ENCODE results near the gene HOPX.
"Not testable (repeated sequence)": the region's sequence is repeated elsewhere in the genome, so short reads cannot be mapped to it uniquely, and the experiment has no call there.

HOPX gene

GRCh38 chr4:56699537-56700105, 18.5 kb upstream of the HOPX start:
- H3K27me3 Mint-ChIP-seq, result no peaks in the 10 kb centered on the region
- no peak overlapping the region for H3K4me3 Mint-ChIP-seq
- H3K36me3 Mint-ChIP-seq, result no peaks in the 10 kb centered on the region
- no peaks in the 10 kb centered on the region for H3K4me1 Mint-ChIP-seq
- no peak overlapping the region for H3K27ac Mint-ChIP-seq
- no peaks in the 10 kb centered on the region for H3K9me3 Mint-ChIP-seq
- no peak for ATAC-seq (replicated peaks)
- no peak for DNase-seq

- no peak for DNase-seq
- Mint-ChIP-seq H3K4me3 (no peak overlapping the region), H3K36me3 (no peaks in the 10 kb centered on the region), H3K9me3 (no peaks in the 10 kb centered on the region), H3K27me3 (no peaks in the 10 kb centered on the region), H3K4me1 (no peaks in the 10 kb centered on the region), H3K27ac (no peak overlapping the region)
- no peak for ATAC-seq (replicated peaks)
Measured at GRCh38 chr4:56698329-56698728, 17.2 kb upstream of the HOPX start.

GRCh38 chr4:56696056-56696455, 15.0 kb upstream of the HOPX start:
- ATAC-seq (replicated peaks) (no peak), DNase-seq (no peak)
- H3K27ac Mint-ChIP-seq, result no peak overlapping the region
- no peaks in the 10 kb centered on the region for H3K9me3 Mint-ChIP-seq
- H3K4me1 Mint-ChIP-seq, result no peaks in the 10 kb centered on the region
- no peaks in the 10 kb centered on the region for H3K36me3 Mint-ChIP-seq
- H3K4me3 Mint-ChIP-seq, result no peak overlapping the region
- H3K27me3 Mint-ChIP-seq, result no peaks in the 10 kb centered on the region

GRCh38 chr4:56693476-56693875, 12.4 kb upstream of the HOPX start:
- DNase-seq; ATAC-seq (replicated peaks); H3K36me3 Mint-ChIP-seq; H3K4me1 Mint-ChIP-seq; H3K9me3 Mint-ChIP-seq; H3K27me3 Mint-ChIP-seq; H3K4me3 Mint-ChIP-seq; H3K27ac Mint-ChIP-seq: not testable (repeated sequence)

- Mint-ChIP-seq H3K27me3 (no peaks in the 10 kb centered on the region), H3K9me3 (no peaks in the 10 kb centered on the region), H3K4me3 (no peak overlapping the region), H3K36me3 (no peaks in the 10 kb centered on the region), H3K27ac (no peak overlapping the region), H3K4me1 (peaks cover 2 to 3% of the 10 kb centered on the region in 2 donors)
- ATAC-seq (replicated peaks) (no peak), DNase-seq (no peak)
Measured at GRCh38 chr4:56692576-56692975, 11.5 kb upstream of the HOPX start.

- no peaks in the 10 kb centered on the region for H3K9me3 Mint-ChIP-seq
- ATAC-seq (replicated peaks) (no peak), DNase-seq (no peak)
- H3K4me1 Mint-ChIP-seq, result peaks cover 8 to 15% of the 10 kb centered on the region in 2 donors
- H3K4me3 Mint-ChIP-seq, result no peak overlapping the region
- H3K27me3 Mint-ChIP-seq, result no peaks in the 10 kb centered on the region
- H3K27ac Mint-ChIP-seq, result no peak overlapping the region
- no peaks in the 10 kb centered on the region for H3K36me3 Mint-ChIP-seq
Measured at GRCh38 chr4:56691425-56691824, 10.3 kb upstream of the HOPX start.

- H3K27me3 Mint-ChIP-seq, result no peaks in the 10 kb centered on the region
- H3K9me3 Mint-ChIP-seq, result no peaks in the 10 kb centered on the region
- peaks cover 11 to 19% of the 10 kb centered on the region in 2 donors for H3K4me1 Mint-ChIP-seq
- H3K36me3 Mint-ChIP-seq, result no peaks in the 10 kb centered on the region
- no peak for DNase-seq
- H3K27ac Mint-ChIP-seq, result no peak overlapping the region
- ATAC-seq (replicated peaks), result no peak
- no peak overlapping the region for H3K4me3 Mint-ChIP-seq
Measured at GRCh38 chr4:56690393-56690792, 9.3 kb upstream of the HOPX start.

- Mint-ChIP-seq H3K9me3 (no peaks in the 10 kb centered on the region), H3K27me3 (peaks cover 2 to 3% of the 10 kb centered on the region in 2 donors), H3K36me3 (no peaks in the 10 kb centered on the region), H3K4me3 (no peak overlapping the region), H3K4me1 (peaks cover 11 to 23% of the 10 kb centered on the region in 2 donors), H3K27ac (no peak overlapping the region)
- no peak for ATAC-seq (replicated peaks)
- DNase-seq, result no peak
Measured at GRCh38 chr4:56689201-56689969, 8.3 kb upstream of the HOPX start.

- DNase-seq (no peak), ATAC-seq (replicated peaks) (no peak)
- Mint-ChIP-seq H3K4me1 (peaks cover 11 to 26% of the 10 kb centered on the region in 2 donors), H3K9me3 (no peaks in the 10 kb centered on the region), H3K36me3 (no peaks in the 10 kb centered on the region), H3K4me3 (no peak overlapping the region), H3K27ac (no peak overlapping the region), H3K27me3 (peaks cover 5 to 13% of the 10 kb centered on the region in 2 donors)
Measured at GRCh38 chr4:56688094-56688647, 7.1 kb upstream of the HOPX start.

GRCh38 chr4:56686537-56687231, 5.6 kb upstream of the HOPX start:
- ATAC-seq (replicated peaks), result peak; percentile 59 to 67

GRCh38 chr4:56684320-56685050, 3.4 kb upstream of the HOPX start:
- ATAC-seq (replicated peaks) (no peak), DNase-seq (no peak)
- H3K4me1 Mint-ChIP-seq, result peaks cover 26 to 41% of the 10 kb centered on the region in 2 donors
- H3K4me3 Mint-ChIP-seq, result no peak overlapping the region
- no peaks in the 10 kb centered on the region for H3K36me3 Mint-ChIP-seq
- no peak overlapping the region for H3K27ac Mint-ChIP-seq
- peaks cover 5 to 24% of the 10 kb centered on the region in 2 donors for H3K27me3 Mint-ChIP-seq
- no peaks in the 10 kb centered on the region for H3K9me3 Mint-ChIP-seq

More at GRCh38 chr4:56686537-56687231, 5.6 kb upstream of the HOPX start:
- no peak overlapping the region for H3K4me3 Mint-ChIP-seq
- H3K27me3 Mint-ChIP-seq, result peaks cover 5 to 18% of the 10 kb centered on the region in 2 donors
- DNase-seq, result peak; percentile 1
- H3K4me1 Mint-ChIP-seq, result peaks cover 17 to 31% of the 10 kb centered on the region in 2 donors
- no peaks in the 10 kb centered on the region for H3K36me3 Mint-ChIP-seq
- H3K27ac Mint-ChIP-seq, result peak overlapping the region; percentile 39
- H3K9me3 Mint-ChIP-seq, result no peaks in the 10 kb centered on the region

- no peaks in the 10 kb centered on the region for H3K9me3 Mint-ChIP-seq
Measured at GRCh38 chr4:56683455-56683854, 2.4 kb upstream of the HOPX start.

GRCh38 chr4:56681853-56682525, 893 bp upstream of the HOPX start:
- DNase-seq (no peak), ATAC-seq (replicated peaks) (no peak)
- Mint-ChIP-seq H3K4me3 (peak overlapping the region in 1 of 2 donors; percentile 6), H3K36me3 (no peaks in the 10 kb centered on the region), H3K4me1 (peaks cover 20 to 32% of the 10 kb centered on the region in 2 donors), H3K9me3 (no peaks in the 10 kb centered on the region), H3K27me3 (peaks cover 5 to 24% of the 10 kb centered on the region in 2 donors), H3K27ac (peak overlapping the region; percentile 32)

More at GRCh38 chr4:56683455-56683854, 2.4 kb upstream of the HOPX start:
- Mint-ChIP-seq H3K36me3 (no peaks in the 10 kb centered on the region), H3K4me1 (peaks cover 26 to 41% of the 10 kb centered on the region in 2 donors), H3K4me3 (no peak overlapping the region), H3K27me3 (peaks cover 5 to 24% of the 10 kb centered on the region in 2 donors), H3K27ac (no peak overlapping the region)
- DNase-seq (no peak), ATAC-seq (replicated peaks) (no peak)
